ENCODE results near the gene CORT.

- TF ChIP-seq, protein P1, sequence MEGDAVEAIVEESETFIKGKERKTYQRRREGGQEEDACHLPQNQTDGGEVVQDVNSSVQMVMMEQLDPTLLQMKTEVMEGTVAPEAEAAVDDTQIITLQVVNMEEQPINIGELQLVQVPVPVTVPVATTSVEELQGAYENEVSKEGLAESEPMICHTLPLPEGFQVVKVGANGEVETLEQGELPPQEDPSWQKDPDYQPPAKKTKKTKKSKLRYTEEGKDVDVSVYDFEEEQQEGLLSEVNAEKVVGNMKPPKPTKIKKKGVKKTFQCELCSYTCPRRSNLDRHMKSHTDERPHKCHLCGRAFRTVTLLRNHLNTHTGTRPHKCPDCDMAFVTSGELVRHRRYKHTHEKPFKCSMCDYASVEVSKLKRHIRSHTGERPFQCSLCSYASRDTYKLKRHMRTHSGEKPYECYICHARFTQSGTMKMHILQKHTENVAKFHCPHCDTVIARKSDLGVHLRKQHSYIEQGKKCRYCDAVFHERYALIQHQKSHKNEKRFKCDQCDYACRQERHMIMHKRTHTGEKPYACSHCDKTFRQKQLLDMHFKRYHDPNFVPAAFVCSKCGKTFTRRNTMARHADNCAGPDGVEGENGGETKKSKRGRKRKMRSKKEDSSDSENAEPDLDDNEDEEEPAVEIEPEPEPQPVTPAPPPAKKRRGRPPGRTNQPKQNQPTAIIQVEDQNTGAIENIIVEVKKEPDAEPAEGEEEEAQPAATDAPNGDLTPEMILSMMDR (IDR thresholded peaks at IDR 0.05), result no peak
- TF ChIP-seq POLR2AphosphoS5 (IDR thresholded peaks at IDR 0.05) (no peak), POLR2A (IDR thresholded peaks at IDR 0.05) (no peak)
These were observed 30.5 kb upstream of the CORT start for GRCh38 chr1:10419351-10419750.
